ENCODE results near the gene TMEM219. TPM values are rescaled to one million over a fixed set of nuclear protein-coding genes. Genes with fewer than 3 reads are reported as not detected.

Gene TMEM219
- total and polyA plus RNA-seq, 9 of the 15 experiments (the other 6 are each of a cell fraction or from before 2014, with no cell fraction given) = 35.3 to 62.8 (median 55.5) TPM

GRCh38 chr16:29925781-29926710 lies 35.8 kb upstream of the TMEM219 start, which contains the start of gene KCTD13 (continued):
- TF ChIP-seq HMBOX1 (IDR thresholded peaks at IDR 0.05) = no peak
- TF ChIP-seq POLR3G (IDR thresholded peaks at IDR 0.05; ENCODE audit: extremely low read depth, insufficient read length, insufficient replicate concordance) = no peak
- TF ChIP-seq ZNF589 (CRISPR knock-in tag; IDR thresholded peaks at IDR 0.05; ENCODE audit: low read depth) = no peak
- no peak for TF ChIP-seq KDM1A (IDR thresholded peaks at IDR 0.05)
- TF ChIP-seq PHF8 (IDR thresholded peaks at IDR 0.05; ENCODE audit: borderline replicate concordance, low read length) = peak; percentile 96; the same call in 1 of the 2 replicates
- no peak for TF ChIP-seq ZNF518B (CRISPR knock-in tag; IDR thresholded peaks at IDR 0.05)
- no peak for TF ChIP-seq ZFP36 (IDR thresholded peaks at IDR 0.05; ENCODE audit: low read depth, low read length, partially characterized antibody)
- no peak for TF ChIP-seq ZNF445 (CRISPR knock-in tag; IDR thresholded peaks at IDR 0.05; ENCODE audit: low read depth)
- TF ChIP-seq, protein P1, sequence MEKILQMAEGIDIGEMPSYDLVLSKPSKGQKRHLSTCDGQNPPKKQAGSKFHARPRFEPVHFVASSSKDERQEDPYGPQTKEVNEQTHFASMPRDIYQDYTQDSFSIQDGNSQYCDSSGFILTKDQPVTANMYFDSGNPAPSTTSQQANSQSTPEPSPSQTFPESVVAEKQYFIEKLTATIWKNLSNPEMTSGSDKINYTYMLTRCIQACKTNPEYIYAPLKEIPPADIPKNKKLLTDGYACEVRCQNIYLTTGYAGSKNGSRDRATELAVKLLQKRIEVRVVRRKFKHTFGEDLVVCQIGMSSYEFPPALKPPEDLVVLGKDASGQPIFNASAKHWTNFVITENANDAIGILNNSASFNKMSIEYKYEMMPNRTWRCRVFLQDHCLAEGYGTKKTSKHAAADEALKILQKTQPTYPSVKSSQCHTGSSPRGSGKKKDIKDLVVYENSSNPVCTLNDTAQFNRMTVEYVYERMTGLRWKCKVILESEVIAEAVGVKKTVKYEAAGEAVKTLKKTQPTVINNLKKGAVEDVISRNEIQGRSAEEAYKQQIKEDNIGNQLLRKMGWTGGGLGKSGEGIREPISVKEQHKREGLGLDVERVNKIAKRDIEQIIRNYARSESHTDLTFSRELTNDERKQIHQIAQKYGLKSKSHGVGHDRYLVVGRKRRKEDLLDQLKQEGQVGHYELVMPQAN (IDR thresholded peaks at IDR 0.05; ENCODE audit: borderline replicate concordance) = no peak
- TF ChIP-seq UBTF (IDR thresholded peaks at IDR 0.05; ENCODE audit: borderline replicate concordance in 1 of 2, low read depth in 2 of 2, low read length in 2 of 2) = no peak
- TF ChIP-seq ZNF830 (CRISPR knock-in tag; IDR thresholded peaks at IDR 0.05) = no peak
- 0 out of 2 replicates have a peak, but pooled peaks have one; percentile 6 for TF ChIP-seq ZNF263 (CRISPR knock-in tag; IDR thresholded peaks at IDR 0.05; ENCODE audit: borderline replicate concordance)
- no peak for TF ChIP-seq TRIM24 (IDR thresholded peaks at IDR 0.05)
- no peak for TF ChIP-seq SRSF1 (IDR thresholded peaks at IDR 0.05; ENCODE audit: low read depth, low read length)
